ENCODE measurements around the gene PTGR3. TPM values are rescaled to one million over a fixed set of nuclear protein-coding genes. Genes with fewer than 3 reads are reported as not detected.
"Not testable (repeated sequence)": the region's sequence is repeated elsewhere in the genome, so short reads cannot be mapped to it uniquely, and the experiment has no call there.

The PTGR3 gene
- total RNA-seq, 3 donors from 2014 or later: 8.9 to 12.8 (median 9.2) TPM

GRCh38 chr18:75189696-75190095, 19.2 kb downstream of the PTGR3 start:
- Mint-ChIP-seq H3K4me1 (ENCODE audit: low read depth) (peaks cover 1% of the 10 kb centered on the region), H3K36me3 (ENCODE audit: insufficient read depth) (no peaks in the 10 kb centered on the region), H3K27me3 (ENCODE audit: low read depth) (no peaks in the 10 kb centered on the region), H3K9me3 (no peaks in the 10 kb centered on the region), H3K4me3 (no peak overlapping the region)
- ATAC-seq (no peak), DNase-seq (no peak)

- not testable (repeated sequence) for H3K4me3 Mint-ChIP-seq; ATAC-seq; H3K4me1 Mint-ChIP-seq (ENCODE audit: low read depth); H3K27me3 Mint-ChIP-seq (ENCODE audit: low read depth); H3K36me3 Mint-ChIP-seq (ENCODE audit: insufficient read depth); H3K9me3 Mint-ChIP-seq; DNase-seq
These were observed 21.2 kb downstream of the PTGR3 start for GRCh38 chr18:75187702-75188101.

GRCh38 chr18:75185460-75185859, 23.5 kb downstream of the PTGR3 start:
- Mint-ChIP-seq H3K36me3 (ENCODE audit: insufficient read depth) (no peaks in the 10 kb centered on the region), H3K27me3 (ENCODE audit: low read depth) (peaks cover 2% of the 10 kb centered on the region), H3K4me1 (ENCODE audit: low read depth) (no peaks in the 10 kb centered on the region), H3K9me3 (no peaks in the 10 kb centered on the region), H3K4me3 (no peak overlapping the region)
- DNase-seq (no peak), ATAC-seq (no peak)

- DNase-seq (no peak), ATAC-seq (no peak)
- Mint-ChIP-seq H3K27me3 (ENCODE audit: low read depth) (peaks cover 2% of the 10 kb centered on the region), H3K4me3 (no peak overlapping the region), H3K4me1 (ENCODE audit: low read depth) (no peaks in the 10 kb centered on the region), H3K36me3 (ENCODE audit: insufficient read depth) (no peaks in the 10 kb centered on the region), H3K9me3 (no peaks in the 10 kb centered on the region)
These were observed 24.9 kb downstream of the PTGR3 start for GRCh38 chr18:75183973-75184493.

GRCh38 chr18:75183524-75183923, 25.4 kb downstream of the PTGR3 start:
- no peak overlapping the region for H3K4me3 Mint-ChIP-seq
- ATAC-seq (no peak), DNase-seq (no peak)
- no peaks in the 10 kb centered on the region for H3K9me3 Mint-ChIP-seq
- H3K36me3 Mint-ChIP-seq (ENCODE audit: insufficient read depth): no peaks in the 10 kb centered on the region
- H3K4me1 Mint-ChIP-seq (ENCODE audit: low read depth): no peaks in the 10 kb centered on the region
- H3K27me3 Mint-ChIP-seq (ENCODE audit: low read depth): peaks cover 2% of the 10 kb centered on the region

GRCh38 chr18:75179819-75180600, 28.9 kb downstream of the PTGR3 start:
- ATAC-seq (no peak), DNase-seq (no peak)
- Mint-ChIP-seq H3K4me1 (ENCODE audit: low read depth) (no peaks in the 10 kb centered on the region), H3K9me3 (no peaks in the 10 kb centered on the region), H3K36me3 (ENCODE audit: insufficient read depth) (no peaks in the 10 kb centered on the region), H3K4me3 (no peak overlapping the region), H3K27me3 (ENCODE audit: low read depth) (peaks cover 2% of the 10 kb centered on the region)

GRCh38 chr18:75178376-75178775, 30.6 kb downstream of the PTGR3 start:
- no peak for DNase-seq
- Mint-ChIP-seq H3K36me3 (ENCODE audit: insufficient read depth) (no peaks in the 10 kb centered on the region), H3K4me3 (no peak overlapping the region), H3K4me1 (ENCODE audit: low read depth) (no peaks in the 10 kb centered on the region), H3K27me3 (ENCODE audit: low read depth) (peaks cover 2% of the 10 kb centered on the region), H3K9me3 (no peaks in the 10 kb centered on the region)
- no peak for ATAC-seq

- ATAC-seq (no peak), DNase-seq (no peak)
- Mint-ChIP-seq H3K4me3 (no peak overlapping the region), H3K4me1 (ENCODE audit: low read depth) (no peaks in the 10 kb centered on the region), H3K9me3 (no peaks in the 10 kb centered on the region), H3K36me3 (ENCODE audit: insufficient read depth) (no peaks in the 10 kb centered on the region), H3K27me3 (ENCODE audit: low read depth) (peaks cover 2% of the 10 kb centered on the region)
These were observed 32.1 kb downstream of the PTGR3 start for GRCh38 chr18:75176849-75177248.

- Mint-ChIP-seq H3K36me3 (ENCODE audit: insufficient read depth) (no peaks in the 10 kb centered on the region), H3K4me3 (no peak overlapping the region), H3K9me3 (no peaks in the 10 kb centered on the region), H3K4me1 (ENCODE audit: low read depth) (no peaks in the 10 kb centered on the region), H3K27me3 (ENCODE audit: low read depth) (no peaks in the 10 kb centered on the region)
- ATAC-seq (no peak), DNase-seq (no peak)
These were observed 35.2 kb downstream of the PTGR3 start for GRCh38 chr18:75173738-75174137.

- Mint-ChIP-seq H3K4me1 (ENCODE audit: low read depth) (no peaks in the 10 kb centered on the region), H3K9me3 (no peaks in the 10 kb centered on the region), H3K36me3 (ENCODE audit: insufficient read depth) (no peaks in the 10 kb centered on the region), H3K4me3 (no peak overlapping the region), H3K27me3 (ENCODE audit: low read depth) (no peaks in the 10 kb centered on the region)
- ATAC-seq: peak in 1 of 2 donors; percentile 14
- no peak for DNase-seq
These were observed 35.9 kb downstream of the PTGR3 start for GRCh38 chr18:75173125-75173432.

- Mint-ChIP-seq H3K36me3 (ENCODE audit: insufficient read depth) (no peaks in the 10 kb centered on the region), H3K4me1 (ENCODE audit: low read depth) (no peaks in the 10 kb centered on the region), H3K9me3 (no peaks in the 10 kb centered on the region), H3K27me3 (ENCODE audit: low read depth) (no peaks in the 10 kb centered on the region), H3K4me3 (no peak overlapping the region)
- ATAC-seq (no peak), DNase-seq (no peak)
These were observed 36.4 kb downstream of the PTGR3 start for GRCh38 chr18:75172299-75173124.

- Mint-ChIP-seq H3K36me3 (ENCODE audit: insufficient read depth) (no peaks in the 10 kb centered on the region), H3K4me3 (no peak overlapping the region), H3K9me3 (no peaks in the 10 kb centered on the region), H3K4me1 (ENCODE audit: low read depth) (no peaks in the 10 kb centered on the region), H3K27me3 (ENCODE audit: low read depth) (peaks cover 4% of the 10 kb centered on the region)
- no peak for DNase-seq
- ATAC-seq: no peak
These were observed 38.0 kb downstream of the PTGR3 start for GRCh38 chr18:75170916-75171315.

- Mint-ChIP-seq H3K36me3 (ENCODE audit: insufficient read depth) (no peaks in the 10 kb centered on the region), H3K4me1 (ENCODE audit: low read depth) (no peaks in the 10 kb centered on the region), H3K27me3 (ENCODE audit: low read depth) (peaks cover 4% of the 10 kb centered on the region), H3K4me3 (no peak overlapping the region), H3K9me3 (no peaks in the 10 kb centered on the region)
- ATAC-seq: no peak
- DNase-seq: no peak
These were observed 38.7 kb downstream of the PTGR3 start for GRCh38 chr18:75170022-75170789.

- no peak overlapping the region for H3K4me3 Mint-ChIP-seq
- no peaks in the 10 kb centered on the region for H3K36me3 Mint-ChIP-seq (ENCODE audit: insufficient read depth)
- H3K4me1 Mint-ChIP-seq (ENCODE audit: low read depth): no peaks in the 10 kb centered on the region
- DNase-seq: no peak
- peaks cover 4% of the 10 kb centered on the region for H3K27me3 Mint-ChIP-seq (ENCODE audit: low read depth)
- no peak for ATAC-seq
- no peaks in the 10 kb centered on the region for H3K9me3 Mint-ChIP-seq
These were observed 39.5 kb downstream of the PTGR3 start for GRCh38 chr18:75169411-75169810.
